SU-DHL-6 (cell line): Measurements from ENCODE around the gene PARN.

Experiments used
- H2AFZ ChIP-seq: fragments of 200-600 bp; sonication (generic); 2 replicates; pipeline ENCODE4 v1.6.1; 2014; ENCODE audit warnings: low read depth, mild to moderate bottlenecking, moderate library complexity, mixed read lengths, antibody characterized with exemption, low read length; ENCODE audit not compliant: severe bottlenecking
- H3F3A ChIP-seq: fragments of 200-600 bp; shearing (Covaris generic); 2 replicates; pipeline ENCODE4 v1.6.0; 2016; ENCODE audit warnings: antibody characterized with exemption, mild to moderate bottlenecking; ENCODE audit not compliant: insufficient read depth
- H3K27ac ChIP-seq: fragments of 200-600 bp; sonication (generic); 2 replicates; pipeline ENCODE4 v1.5.1; 2016; ENCODE audit warnings: low read depth, mild to moderate bottlenecking, low read length, moderate library complexity, mixed read lengths
- H3K27me3 ChIP-seq: fragments of 200-600 bp; sonication (generic), shearing (Covaris generic); 2 replicates; pipeline ENCODE4 v1.6.0; 2014; ENCODE audit warnings: mild to moderate bottlenecking, low read length
- H3K36me3 ChIP-seq: fragments of 200-600 bp; sonication (generic); 2 replicates; pipeline ENCODE4 v1.6.1; 2014; ENCODE audit warnings: mild to moderate bottlenecking, low read length, mixed read lengths
- H3K4me2 ChIP-seq: fragments of 300-600, 200-600 bp; shearing (Covaris generic), sonication (generic); 2 replicates; pipeline ENCODE4 v1.6.0; 2014; ENCODE audit warnings: low read length, low read depth, mild to moderate bottlenecking; ENCODE audit not compliant: poor library complexity, severe bottlenecking
- H3K4me3 ChIP-seq: fragments of 200-600 bp; sonication (generic); 2 replicates; pipeline ENCODE4 v1.5.1; 2014; ENCODE audit warnings: antibody characterized with exemption, low read length, mild to moderate bottlenecking, mixed read lengths; ENCODE audit not compliant: insufficient read depth, poor library complexity, severe bottlenecking
- H3K79me2 ChIP-seq: fragments of 200-600 bp; sonication (generic); 2 replicates; pipeline ENCODE4 v1.6.1; 2014; ENCODE audit warnings: mild to moderate bottlenecking, low read length, moderate library complexity; ENCODE audit not compliant: insufficient read depth
- H3K9ac ChIP-seq: fragments of 200-600 bp; sonication (generic); 2 replicates; pipeline ENCODE4 v1.7.0; 2014; ENCODE audit warnings: mild to moderate bottlenecking, low read length
- H3K9me2 ChIP-seq: fragments of 200-600 bp; sonication (generic); replicated peaks from 2 replicates; pipeline ENCODE4 v1.6.1; 2014; ENCODE audit warnings: low read length; ENCODE audit not compliant: insufficient read depth
- H3K9me3 ChIP-seq: fragments of 200-600 bp; sonication (generic); 2 replicates; pipeline ENCODE4 v1.6.1; 2014; ENCODE audit warnings: low read length, mixed read lengths; ENCODE audit not compliant: insufficient read depth
- H4K20me1 ChIP-seq: fragments of 200-600 bp; sonication (generic); 2 replicates; pipeline ENCODE4 v1.6.1; 2014; ENCODE audit warnings: low read depth, mild to moderate bottlenecking, antibody characterized with exemption, low read length, moderate library complexity, mixed read lengths
- EZH2phosphoT487 ChIP-seq: fragments of 200-600 bp; sonication (generic), shearing (Covaris generic); conservative IDR thresholded peaks from 2 replicates; pipeline ENCODE4 v1.6.1; 2018; ENCODE audit warnings: mild to moderate bottlenecking, antibody characterized with exemption, low read length, moderate library complexity, mixed read lengths
- TF ChIP-seq, protein P1 (sequence below): fragments of 200-600 bp; sonication (generic); IDR thresholded peaks from one replicate; pipeline ENCODE4 v1.5.1; 2017; ENCODE audit warnings: antibody characterized with exemption, mild to moderate bottlenecking, low read length, moderate library complexity; ENCODE audit not compliant: insufficient read depth, poor library complexity, severe bottlenecking

The PARN gene

DNA sequence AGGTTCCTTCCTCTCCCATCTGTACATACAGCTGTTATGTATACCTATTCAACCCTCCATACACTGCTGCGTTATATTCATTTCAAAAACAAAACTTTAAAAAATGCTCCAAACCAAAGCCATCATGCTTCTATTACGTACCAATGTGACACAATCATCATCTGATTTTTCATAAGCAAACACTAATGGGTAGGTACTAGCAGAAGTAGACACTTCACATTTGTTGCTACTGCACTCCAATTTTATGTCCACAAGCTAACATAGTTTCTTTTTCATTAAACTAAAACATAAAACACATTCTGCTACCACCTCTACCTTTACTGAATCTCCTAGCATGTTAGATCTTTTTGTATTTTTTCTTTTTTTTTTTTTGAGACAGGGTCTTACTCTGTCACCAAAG lies 57.5 kb downstream of the PARN start:
- TF ChIP-seq EZH2phosphoT487: no peak
- TF ChIP-seq, protein P1, sequence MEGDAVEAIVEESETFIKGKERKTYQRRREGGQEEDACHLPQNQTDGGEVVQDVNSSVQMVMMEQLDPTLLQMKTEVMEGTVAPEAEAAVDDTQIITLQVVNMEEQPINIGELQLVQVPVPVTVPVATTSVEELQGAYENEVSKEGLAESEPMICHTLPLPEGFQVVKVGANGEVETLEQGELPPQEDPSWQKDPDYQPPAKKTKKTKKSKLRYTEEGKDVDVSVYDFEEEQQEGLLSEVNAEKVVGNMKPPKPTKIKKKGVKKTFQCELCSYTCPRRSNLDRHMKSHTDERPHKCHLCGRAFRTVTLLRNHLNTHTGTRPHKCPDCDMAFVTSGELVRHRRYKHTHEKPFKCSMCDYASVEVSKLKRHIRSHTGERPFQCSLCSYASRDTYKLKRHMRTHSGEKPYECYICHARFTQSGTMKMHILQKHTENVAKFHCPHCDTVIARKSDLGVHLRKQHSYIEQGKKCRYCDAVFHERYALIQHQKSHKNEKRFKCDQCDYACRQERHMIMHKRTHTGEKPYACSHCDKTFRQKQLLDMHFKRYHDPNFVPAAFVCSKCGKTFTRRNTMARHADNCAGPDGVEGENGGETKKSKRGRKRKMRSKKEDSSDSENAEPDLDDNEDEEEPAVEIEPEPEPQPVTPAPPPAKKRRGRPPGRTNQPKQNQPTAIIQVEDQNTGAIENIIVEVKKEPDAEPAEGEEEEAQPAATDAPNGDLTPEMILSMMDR: no peak
- Histone ChIP-seq H3K79me2 (no peaks in the 10 kb centered on the region), H3K9me3 (no peaks in the 10 kb centered on the region), H3K27me3 (no peaks in the 10 kb centered on the region), H3K9me2 (no peaks in the 10 kb centered on the region), H4K20me1 (no peaks in the 10 kb centered on the region), H3K4me3 (no peak overlapping the region), H3K4me2 (no peak overlapping the region), H3F3A (0 out of 2 replicates have a peak, but pooled peaks cover 3% of the 10 kb centered on the region), H3K36me3 (peaks cover 19% of the 10 kb centered on the region; the same call in 1 of the 2 replicates), H2AFZ (no peak overlapping the region), H3K27ac (no peak overlapping the region), H3K9ac (no peak overlapping the region)

DNA sequence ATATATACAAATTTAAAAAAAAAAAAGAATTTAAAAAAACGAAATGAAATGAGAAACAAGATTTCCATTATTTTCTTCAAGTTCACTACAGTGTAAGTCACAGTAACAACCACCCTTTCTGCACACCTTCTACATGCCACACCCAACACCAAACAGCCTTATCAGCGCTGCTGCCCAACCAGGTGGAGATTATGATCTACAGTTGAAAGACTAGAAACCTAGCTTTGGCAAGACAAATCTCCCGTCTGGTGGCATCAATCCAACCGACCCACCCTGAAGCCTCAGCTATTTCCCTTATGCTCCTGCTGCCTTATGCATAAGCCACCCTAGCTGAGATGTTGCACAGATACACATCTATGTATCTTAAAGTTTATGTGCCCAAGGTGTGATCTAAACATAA lies 60.8 kb downstream of the PARN start:
- Histone ChIP-seq H2AFZ (no peak overlapping the region), H3F3A (0 out of 2 replicates have a peak, but pooled peaks cover 3% of the 10 kb centered on the region), H3K36me3 (0 out of 2 replicates have a peak, but pooled peaks cover 5% of the 10 kb centered on the region), H3K79me2 (no peaks in the 10 kb centered on the region), H3K9me2 (no peaks in the 10 kb centered on the region), H3K4me3 (no peak overlapping the region), H3K9ac (no peak overlapping the region), H3K27me3 (no peaks in the 10 kb centered on the region), H3K27ac (no peak overlapping the region), H4K20me1 (no peaks in the 10 kb centered on the region), H3K4me2 (no peak overlapping the region), H3K9me3 (no peaks in the 10 kb centered on the region)
- no peak for TF ChIP-seq EZH2phosphoT487
- TF ChIP-seq, protein P1: no peak

DNA sequence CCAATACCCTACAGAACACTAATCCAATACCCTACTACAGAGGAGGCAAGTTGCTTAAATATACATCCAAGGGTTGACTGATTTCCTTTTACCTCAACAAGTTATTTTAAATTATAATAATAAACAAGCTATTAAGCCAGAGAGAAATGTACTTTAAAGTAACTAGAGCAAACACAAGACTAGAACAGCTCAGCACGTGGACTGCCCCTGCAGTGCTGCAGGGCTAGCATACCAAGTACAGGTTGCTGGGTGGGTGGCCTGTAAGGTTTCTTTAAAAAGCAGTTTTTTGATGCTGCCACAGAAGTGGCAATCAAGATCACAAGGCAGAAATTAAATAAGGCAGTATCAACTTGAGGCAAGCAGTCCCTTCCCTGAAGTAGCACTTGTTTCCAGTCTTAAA lies 63.5 kb downstream of the PARN start:
- Histone ChIP-seq H3F3A (no peaks in the 10 kb centered on the region), H3K9me3 (no peaks in the 10 kb centered on the region), H2AFZ (no peak overlapping the region), H3K4me3 (no peak overlapping the region), H3K36me3 (0 out of 2 replicates have a peak, but pooled peaks cover 2% of the 10 kb centered on the region), H3K9ac (no peak overlapping the region), H3K27ac (no peak overlapping the region), H4K20me1 (no peaks in the 10 kb centered on the region), H3K4me2 (no peak overlapping the region), H3K27me3 (no peaks in the 10 kb centered on the region), H3K79me2 (no peaks in the 10 kb centered on the region), H3K9me2 (no peaks in the 10 kb centered on the region)
- TF ChIP-seq, protein P1: no peak
- TF ChIP-seq EZH2phosphoT487: no peak
